Right kidney (tissue), 1 donor: ENCODE measurements around the gene PTRH1.

ENCODE experiments used
- DNase-seq: peaks from one replicate; pipeline ENCODE4 v3.0.0-alpha.2; 2016

The PTRH1 gene

DNA sequence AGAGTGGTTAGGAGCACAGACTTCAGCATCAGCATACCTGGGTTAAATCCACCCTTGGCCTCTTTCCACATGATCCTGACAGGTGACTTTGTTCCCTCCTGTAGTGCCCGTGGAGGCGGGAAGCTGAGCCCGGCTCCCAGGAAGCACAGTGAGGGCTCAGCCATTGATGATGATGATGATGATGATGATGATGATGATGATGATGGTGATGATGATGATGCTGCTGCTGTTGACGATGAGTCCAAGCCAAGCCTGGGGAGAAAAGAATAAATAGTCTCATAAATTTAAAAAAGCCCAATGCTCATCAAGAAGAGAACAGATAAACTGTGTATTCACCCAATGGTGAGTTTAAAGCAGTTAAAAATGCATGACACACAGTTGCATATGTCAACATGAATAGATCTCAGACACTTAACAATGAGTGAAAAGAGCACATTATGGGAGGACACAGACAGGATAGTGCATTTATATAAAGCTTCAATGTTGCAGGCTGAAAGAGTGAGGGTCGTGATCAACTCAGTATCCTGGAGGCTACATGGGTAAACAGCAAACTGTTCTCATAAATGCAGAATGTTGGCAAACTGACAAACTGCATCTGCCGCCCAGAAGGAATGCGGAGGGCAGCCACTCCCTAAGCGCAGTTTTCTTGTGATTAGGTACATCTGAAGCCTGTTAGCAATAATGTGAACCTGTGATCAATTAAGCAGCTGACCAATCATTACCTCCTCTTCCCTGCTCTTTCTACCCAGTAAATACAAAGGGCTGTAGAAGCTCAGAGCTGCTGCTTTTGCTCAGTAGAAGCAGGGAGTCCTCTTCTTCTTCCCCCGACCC lies 20.4 kb downstream of the PTRH1 start:
- no peak for DNase-seq

- DNase-seq: no peak
These were observed 21.8 kb downstream of the PTRH1 start for GRCh38 chr9:127693697-127694096.

DNA sequence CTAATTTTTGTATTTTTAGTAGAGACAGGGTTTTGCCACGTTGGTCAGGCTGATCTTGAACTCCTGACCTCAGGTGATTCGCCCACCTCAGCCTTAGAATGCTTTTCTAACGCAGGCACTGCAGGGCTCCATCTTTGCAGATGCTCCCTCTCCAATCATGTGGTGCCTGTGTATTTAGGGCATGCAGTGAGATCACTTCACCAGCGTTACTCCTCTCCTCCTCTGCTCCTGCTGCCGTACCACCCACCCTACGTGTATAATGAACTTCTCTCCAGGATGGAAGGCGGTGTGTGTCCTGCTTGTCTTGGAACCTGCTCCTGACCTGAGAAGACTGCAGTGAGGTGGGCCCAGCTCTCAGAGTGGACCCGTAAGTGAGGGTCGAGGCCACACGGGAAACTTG lies 22.3 kb downstream of the PTRH1 start:
- DNase-seq: no peak

GRCh38 chr9:127692071-127692470 lies 23.4 kb downstream of the PTRH1 start:
- DNase-seq: no peak

GRCh38 chr9:127690735-127691134 lies 24.7 kb downstream of the PTRH1 start:
- no peak for DNase-seq

DNA sequence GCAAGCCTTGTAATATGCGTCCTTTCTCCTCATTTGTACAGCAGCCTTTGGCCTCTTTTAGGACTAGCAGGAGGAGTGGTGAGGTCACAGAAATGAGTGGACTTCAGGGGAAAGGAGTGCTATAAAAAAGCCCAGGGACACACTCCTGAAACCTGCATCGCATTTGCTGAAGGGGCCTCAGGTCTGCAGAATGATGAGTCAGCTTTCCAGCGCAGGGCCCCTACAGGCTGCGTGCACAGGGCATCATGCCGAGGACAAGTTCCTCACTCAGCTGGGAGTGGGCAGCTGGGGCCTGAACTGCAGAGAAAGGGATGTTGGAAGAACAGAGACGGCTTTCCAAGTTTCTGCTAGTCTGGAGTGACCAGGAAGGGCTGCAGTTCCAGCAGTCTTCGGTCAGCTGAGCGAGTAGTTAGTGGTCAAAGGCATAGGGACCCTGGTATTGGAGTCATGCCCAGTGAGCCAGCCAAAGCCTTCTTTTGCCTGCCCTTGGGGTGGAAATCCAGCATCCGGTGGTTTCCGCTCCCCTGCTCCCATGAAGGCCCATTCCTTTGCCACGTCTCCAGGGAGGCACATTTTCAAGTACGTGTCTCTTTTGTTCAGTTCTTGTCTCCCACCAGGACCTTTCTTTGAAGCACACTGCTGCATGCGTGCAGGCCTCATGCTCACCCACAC lies 26.0 kb downstream of the PTRH1 start:
- no peak for DNase-seq

GRCh38 chr9:127686461-127687393 lies 28.7 kb downstream of the PTRH1 start:
- no peak for DNase-seq

GRCh38 chr9:127684576-127684975 lies 30.9 kb downstream of the PTRH1 start:
- no peak for DNase-seq

DNA sequence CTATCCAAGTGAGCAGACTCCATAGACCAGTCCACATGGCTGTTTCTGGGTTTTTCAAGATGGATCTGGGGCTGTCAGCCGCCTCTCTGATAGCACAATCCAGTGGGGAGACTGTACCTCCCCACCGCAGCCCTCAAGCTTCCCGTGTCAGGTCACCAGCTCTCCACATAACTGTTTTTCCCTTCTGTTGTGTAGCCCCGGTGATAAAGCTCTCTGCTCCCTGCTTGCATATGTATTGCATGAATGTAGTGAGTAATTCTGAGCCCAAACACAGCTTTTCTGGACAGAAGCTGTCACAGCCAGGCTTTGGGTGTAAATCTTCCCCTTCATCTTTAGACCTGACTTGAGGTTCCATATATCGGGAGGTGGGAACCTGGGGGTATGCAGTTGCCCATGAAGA lies 31.7 kb downstream of the PTRH1 start:
- no peak for DNase-seq

- DNase-seq: no peak
These were observed 32.9 kb downstream of the PTRH1 start for GRCh38 chr9:127682351-127683136.

GRCh38 chr9:127680846-127681245 lies 34.6 kb downstream of the PTRH1 start:
- DNase-seq: no peak

DNA sequence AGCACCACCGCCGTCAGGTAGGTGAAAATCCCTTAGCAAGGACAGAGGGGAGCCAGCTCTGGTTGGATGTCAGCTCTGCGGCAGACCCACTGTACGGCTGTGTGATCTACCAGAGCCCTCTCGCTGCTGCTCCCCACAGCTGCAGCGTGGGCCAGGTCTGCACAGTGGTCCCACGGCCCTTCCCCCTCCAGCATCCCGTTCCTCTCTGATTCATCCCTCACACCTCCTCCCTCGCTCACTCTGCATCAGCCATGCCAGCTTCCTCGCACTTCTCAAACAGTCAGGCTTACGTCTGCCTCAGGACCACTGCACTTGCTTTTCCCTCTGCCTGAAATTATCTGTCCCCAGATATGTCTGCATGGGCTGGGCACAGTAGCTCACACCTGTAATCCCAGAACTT lies 35.2 kb downstream of the PTRH1 start:
- DNase-seq: no peak

DNA sequence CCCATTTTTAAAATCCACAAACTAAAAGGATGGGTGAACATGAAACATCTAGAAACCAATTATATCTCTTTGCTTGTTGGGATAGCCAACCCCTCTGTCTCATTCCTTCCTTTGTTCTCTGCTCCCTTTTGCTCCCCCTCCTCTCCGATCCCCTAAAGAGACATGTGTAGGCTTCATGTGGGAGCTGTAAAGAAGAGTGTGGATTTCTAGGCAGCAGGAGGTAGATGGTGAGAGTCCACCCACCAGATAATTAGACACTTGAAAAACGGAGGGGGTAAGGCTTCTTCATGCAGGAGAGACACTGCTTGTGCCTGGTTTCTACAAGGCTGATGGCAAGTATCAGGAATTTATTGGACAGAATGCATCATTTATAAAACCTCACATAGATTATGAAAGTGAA lies 36.0 kb downstream of the PTRH1 start:
- DNase-seq: no peak

- DNase-seq: no peak
These were observed 38.8 kb downstream of the PTRH1 start for GRCh38 chr9:127676638-127677037.

- DNase-seq: no peak
These were observed 42.2 kb downstream of the PTRH1 start for GRCh38 chr9:127673234-127673633.

- no peak for DNase-seq
These were observed 47.6 kb downstream of the PTRH1 start for GRCh38 chr9:127667906-127668305.

DNA sequence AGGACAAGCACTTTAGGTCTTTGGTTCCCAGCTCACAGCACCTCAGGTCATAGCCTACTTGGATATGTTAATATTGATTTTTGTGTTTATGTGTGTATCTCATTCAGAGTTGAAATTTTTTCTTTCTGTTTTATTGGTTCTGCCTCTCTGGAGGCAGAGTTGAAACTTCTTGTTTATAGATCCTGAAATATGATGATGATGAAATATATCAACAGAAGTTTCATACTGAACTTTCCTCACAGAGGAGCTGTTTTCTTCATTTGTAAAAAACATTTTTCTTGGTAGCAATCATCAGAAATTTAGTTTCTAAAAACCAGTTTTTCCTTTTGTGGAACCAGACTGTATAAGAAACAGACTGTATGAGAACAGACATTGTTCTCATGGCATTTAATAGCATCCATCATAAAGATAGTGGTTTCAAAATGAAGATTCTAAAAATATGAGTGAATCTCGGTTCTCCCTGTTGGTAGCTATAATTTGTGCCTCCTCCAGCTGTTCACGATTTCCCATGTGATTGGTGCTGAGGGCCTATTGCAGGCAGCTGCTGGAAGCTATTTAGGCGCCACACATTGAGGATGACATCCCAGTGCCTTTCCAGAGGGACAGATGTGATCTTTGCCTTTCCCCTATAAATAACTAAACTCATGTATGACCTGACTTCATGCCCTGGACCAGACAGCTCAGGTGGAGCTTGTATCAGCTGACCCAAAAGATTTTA lies 48.2 kb downstream of the PTRH1 start:
- no peak for DNase-seq

DNA sequence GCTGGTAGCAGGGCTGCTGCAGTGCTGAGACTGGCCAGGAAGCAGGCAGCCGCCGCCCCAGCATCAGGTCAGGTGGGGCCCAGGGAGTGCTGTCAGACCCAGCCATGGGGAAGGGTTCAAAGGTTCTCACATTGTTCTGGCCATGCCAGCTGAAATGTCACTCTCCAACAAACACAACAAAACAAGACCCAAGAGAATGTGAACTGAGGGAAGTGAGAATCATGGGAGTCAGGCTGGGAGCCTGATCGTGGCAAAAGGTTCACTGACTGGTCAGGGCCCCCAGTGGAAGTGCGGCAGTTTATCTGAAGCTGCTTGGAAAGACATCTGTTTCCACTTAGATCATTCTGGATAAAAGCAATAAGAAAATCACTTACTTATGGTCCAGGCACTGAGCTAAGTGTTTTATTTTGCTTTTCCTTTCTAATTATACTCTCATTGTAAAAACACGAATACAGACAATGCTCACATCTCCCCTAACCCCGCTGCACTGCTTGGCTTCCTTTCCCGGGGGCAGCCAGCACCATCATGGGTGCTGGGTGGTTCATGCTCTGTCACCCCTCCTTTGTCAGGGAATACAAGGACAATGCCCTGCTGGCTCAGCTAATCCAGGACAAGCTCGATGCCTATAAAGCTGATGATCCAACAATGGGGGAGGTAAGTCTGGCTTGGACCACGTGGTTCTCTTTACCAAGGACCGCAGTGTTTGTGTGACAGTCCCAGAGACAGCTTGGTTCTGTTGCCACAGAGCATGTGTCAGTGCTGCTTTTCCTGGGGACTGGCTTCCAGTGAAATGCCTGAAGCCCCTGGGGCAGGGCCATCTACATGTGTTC lies 50.6 kb downstream of the PTRH1 start:
- no peak for DNase-seq

DNA sequence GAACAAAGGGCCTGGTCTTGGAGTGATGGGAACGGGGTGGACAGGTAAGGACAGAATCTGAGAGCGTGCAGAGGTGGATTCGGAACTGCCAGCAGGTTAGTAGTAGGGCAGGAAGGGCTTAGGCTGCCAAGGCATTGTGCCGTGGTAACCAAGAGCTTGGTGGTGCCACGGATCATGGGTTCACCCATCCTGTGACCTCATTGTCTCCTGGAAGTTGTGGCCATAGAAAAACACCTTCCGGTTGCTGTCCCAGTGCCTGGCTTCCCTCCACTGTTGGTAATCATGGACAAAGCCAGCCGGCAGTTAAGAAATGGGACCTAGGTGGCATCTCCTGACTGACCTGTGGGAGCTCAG lies 51.2 kb downstream of the PTRH1 start:
- DNase-seq: no peak
